Measurements from ENCODE around the gene QRICH2. TPM values are rescaled to one million over a fixed set of nuclear protein-coding genes. Genes with fewer than 3 reads are reported as not detected.
"Not testable (repeated sequence)": the region's sequence is repeated elsewhere in the genome, so short reads cannot be mapped to it uniquely, and the experiment has no call there.

Gene QRICH2
- total RNA-seq, 4 donors from 2014 or later, result 0.59 to 2.4 (median 1.1) TPM

DNA sequence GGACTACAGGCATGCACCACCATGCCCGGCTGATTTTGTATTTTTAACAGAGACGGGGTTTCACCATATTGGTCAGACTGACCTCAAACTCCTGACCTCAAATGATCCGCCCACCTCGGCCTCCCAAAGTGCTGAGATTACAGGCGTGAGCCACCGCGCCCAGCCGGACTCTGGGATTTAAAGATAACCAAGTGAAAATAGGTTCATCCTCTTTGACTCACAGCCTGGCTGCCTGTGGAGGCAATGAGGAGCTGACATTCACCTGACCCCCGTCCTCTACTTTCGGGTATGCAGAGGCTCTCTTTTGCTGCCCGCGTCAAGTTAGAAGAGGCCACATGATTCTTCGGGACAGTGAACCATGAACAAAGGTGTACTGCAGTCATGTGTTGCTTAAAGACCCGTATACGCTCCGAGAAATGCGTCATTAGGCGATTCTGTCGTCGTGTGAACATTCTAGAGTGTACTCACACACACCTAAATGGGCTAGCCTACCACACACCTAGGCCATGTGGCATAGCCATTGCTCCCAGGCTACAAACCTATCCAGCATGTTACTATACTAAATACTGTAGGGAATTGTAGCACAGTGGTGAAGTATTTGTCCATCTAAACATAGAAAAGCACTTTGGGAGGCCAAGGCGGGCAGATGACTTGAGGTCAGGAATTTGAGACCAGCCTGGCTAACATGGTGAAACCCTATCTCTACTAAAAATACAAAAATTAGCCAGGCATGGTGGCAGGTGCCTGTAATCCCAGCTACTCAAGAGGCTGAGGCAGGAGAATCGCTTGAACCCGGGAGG lies 54.9 kb downstream of the QRICH2 start:
- Histone ChIP-seq H3K4me1 (peaks cover 45% of the 10 kb centered on the region in 2 donors), H3K4me3 (peak overlapping the region in 1 of 4 donors; percentile 4), H3K27ac (peak overlapping the region; percentile 90 to 97 (median 94))
- in situ Hi-C loops (cut with MboI; ENCODE audit: low sequenced_read_pairs in 4 of 4), result loop anchor here in 1 of 4 donors (5.0 kb wide), 1 partner anchor 46 kb away; no protein-coding TSS in a partner anchor
- TF ChIP-seq POLR2A (IDR thresholded peaks at IDR 0.05), result peak in 1 of 2 donors; percentile 18
- H3K27me3 ChIP-seq; intact Hi-C loops (cut with DNase I; ENCODE audit: low total_unique reads); H3K9me3 ChIP-seq; H3K36me3 ChIP-seq: not testable (repeated sequence)
- DNase-seq (peak; percentile 59 to 70), ATAC-seq (peak; percentile 21 to 51)

DNA sequence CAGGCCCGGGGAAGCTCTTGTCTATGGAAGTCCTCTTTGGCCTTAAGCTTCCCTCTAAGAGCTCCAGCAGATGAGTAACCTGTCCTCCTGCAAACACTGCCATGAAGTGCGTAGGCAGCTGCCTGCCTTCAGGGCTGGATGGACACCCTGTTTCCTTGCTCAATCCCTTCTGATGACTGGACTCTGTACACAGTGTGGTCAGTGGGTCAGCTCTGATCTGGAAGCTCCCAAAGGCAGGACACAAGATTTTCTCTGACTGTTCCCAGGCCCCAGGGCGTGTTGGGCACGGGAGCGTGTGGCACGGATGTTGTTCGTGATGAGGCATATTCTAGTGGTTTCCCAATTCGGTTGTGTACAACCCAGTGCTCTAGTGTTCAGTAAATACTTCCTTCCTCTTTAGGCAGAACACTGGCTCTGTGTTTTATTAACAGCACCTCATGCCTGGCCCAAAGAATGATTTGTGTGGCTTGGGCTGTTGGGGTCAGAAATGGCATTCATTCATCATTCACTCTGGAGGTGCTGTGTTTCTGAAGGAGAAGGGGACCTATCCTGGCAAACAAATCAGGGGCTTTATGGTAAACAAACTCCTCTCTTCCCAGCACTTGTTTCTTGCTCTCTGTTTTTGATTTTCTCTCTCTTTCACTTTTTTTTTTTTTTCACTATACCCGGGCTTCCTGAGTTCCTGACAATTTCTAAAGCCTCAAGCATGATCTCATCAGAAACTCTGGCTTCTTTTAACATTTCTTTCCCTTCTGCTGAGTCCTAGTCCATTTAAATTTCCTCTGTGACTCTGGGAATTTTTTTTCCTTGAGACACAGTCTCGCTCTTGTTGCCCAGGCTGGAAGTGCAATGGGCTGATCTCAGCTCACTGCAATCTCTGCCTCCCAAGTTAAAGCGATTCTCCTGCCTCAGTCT lies 55.8 kb downstream of the QRICH2 start:
- Histone ChIP-seq H3K27me3 (no peaks in the 10 kb centered on the region), H3K9me3 (no peaks in the 10 kb centered on the region), H3K4me1 (peaks cover 49 to 52% of the 10 kb centered on the region in 2 donors), H3K4me3 (peak overlapping the region in 1 of 4 donors; percentile 4), H3K27ac (peak overlapping the region; percentile 90 to 97 (median 94)), H3K36me3 (no peaks in the 10 kb centered on the region)
- DNase-seq (peak; percentile 95 to 97), ATAC-seq (peak; percentile 85 to 88)
- TF ChIP-seq, protein P1, sequence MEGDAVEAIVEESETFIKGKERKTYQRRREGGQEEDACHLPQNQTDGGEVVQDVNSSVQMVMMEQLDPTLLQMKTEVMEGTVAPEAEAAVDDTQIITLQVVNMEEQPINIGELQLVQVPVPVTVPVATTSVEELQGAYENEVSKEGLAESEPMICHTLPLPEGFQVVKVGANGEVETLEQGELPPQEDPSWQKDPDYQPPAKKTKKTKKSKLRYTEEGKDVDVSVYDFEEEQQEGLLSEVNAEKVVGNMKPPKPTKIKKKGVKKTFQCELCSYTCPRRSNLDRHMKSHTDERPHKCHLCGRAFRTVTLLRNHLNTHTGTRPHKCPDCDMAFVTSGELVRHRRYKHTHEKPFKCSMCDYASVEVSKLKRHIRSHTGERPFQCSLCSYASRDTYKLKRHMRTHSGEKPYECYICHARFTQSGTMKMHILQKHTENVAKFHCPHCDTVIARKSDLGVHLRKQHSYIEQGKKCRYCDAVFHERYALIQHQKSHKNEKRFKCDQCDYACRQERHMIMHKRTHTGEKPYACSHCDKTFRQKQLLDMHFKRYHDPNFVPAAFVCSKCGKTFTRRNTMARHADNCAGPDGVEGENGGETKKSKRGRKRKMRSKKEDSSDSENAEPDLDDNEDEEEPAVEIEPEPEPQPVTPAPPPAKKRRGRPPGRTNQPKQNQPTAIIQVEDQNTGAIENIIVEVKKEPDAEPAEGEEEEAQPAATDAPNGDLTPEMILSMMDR (IDR thresholded peaks at IDR 0.05 in 4 of 5, conservative IDR thresholded peaks at IDR 0.05 in 1 of 5), result no peak
- peak; percentile 60 to 72 for TF ChIP-seq POLR2A (IDR thresholded peaks at IDR 0.05)
- intact Hi-C loops (cut with DNase I; ENCODE audit: low total_unique reads) (no loop called here), in situ Hi-C loops (cut with MboI; ENCODE audit: low sequenced_read_pairs in 4 of 4) (loop anchor here in 1 of 4 donors (5.0 kb wide), 1 partner anchor 45 kb away; no protein-coding TSS in a partner anchor)

DNA sequence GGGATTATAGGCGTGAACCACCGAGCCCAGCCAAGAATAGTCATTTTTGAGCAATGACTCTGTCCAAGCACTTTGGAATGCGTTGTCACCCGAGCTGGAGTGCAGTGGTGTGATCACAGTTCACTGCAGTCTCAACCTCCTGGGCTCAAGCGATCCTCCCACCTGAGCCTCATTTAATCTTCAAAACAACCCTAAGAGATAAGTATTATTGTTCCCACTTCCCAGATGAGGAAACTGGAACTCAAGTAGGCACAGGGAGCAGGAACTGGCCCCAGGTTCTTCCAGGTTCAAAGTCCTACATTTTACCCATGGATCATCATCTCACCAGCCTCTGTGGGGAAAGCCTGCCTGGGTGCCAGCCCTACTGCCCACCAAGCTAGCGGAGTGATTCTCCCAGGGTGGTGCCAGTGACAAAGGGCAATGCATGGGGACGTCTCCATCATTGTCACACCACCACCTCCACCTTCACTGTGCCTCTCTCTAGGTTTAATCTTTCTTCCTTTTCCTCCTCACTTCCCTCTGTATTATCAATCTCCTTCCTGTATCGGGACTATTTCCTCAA lies 56.5 kb downstream of the QRICH2 start:
- peak in 1 of 2 donors; percentile 61 for DNase-seq
- in situ Hi-C loops (cut with MboI; ENCODE audit: low sequenced_read_pairs in 4 of 4) (loop anchor here in 1 of 4 donors (5.0 kb wide), 1 partner anchor 44 kb away; no protein-coding TSS in a partner anchor), intact Hi-C loops (cut with DNase I; ENCODE audit: low total_unique reads) (no loop called here)
- peak overlapping the region; percentile 90 to 97 (median 94) for H3K27ac ChIP-seq
- H3K36me3 ChIP-seq, result no peaks in the 10 kb centered on the region
- no peak for TF ChIP-seq POLR2A (IDR thresholded peaks at IDR 0.05)
- TF ChIP-seq, protein P1 (IDR thresholded peaks at IDR 0.05 in 4 of 5, conservative IDR thresholded peaks at IDR 0.05 in 1 of 5), result no peak
- no peaks in the 10 kb centered on the region for H3K27me3 ChIP-seq
- peaks cover 55 to 57% of the 10 kb centered on the region in 2 donors for H3K4me1 ChIP-seq
- H3K4me3 ChIP-seq, result no peak overlapping the region
- no peaks in the 10 kb centered on the region for H3K9me3 ChIP-seq
- ATAC-seq, result peak in 1 of 2 donors; percentile 10

DNA sequence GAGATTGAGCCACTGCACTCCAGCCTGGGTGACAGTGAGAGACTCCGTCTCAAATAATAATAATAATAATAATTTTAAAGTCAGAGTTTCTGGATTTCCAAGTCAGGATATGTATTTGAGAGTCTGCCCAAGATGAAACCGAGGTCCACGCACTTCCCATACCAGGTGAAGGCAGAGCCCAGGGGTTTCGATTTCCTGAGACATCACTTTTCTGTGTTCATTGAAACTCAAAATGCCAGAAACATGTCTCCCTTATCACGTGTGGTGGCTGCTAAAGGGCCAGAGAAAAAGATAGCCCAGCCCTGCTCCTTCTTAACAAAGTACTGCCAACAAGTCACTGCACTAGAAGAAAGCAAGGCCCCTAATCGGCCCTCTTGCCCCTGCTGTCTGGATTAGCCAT lies 57.9 kb downstream of the QRICH2 start:
- Histone ChIP-seq H3K27me3 (no peaks in the 10 kb centered on the region), H3K4me3 (no peak overlapping the region), H3K4me1 (peaks cover 64% of the 10 kb centered on the region in 2 donors), H3K36me3 (no peaks in the 10 kb centered on the region), H3K27ac (peak overlapping the region; percentile 90 to 97 (median 94)), H3K9me3 (no peaks in the 10 kb centered on the region)
- in situ Hi-C loops (cut with MboI; ENCODE audit: low sequenced_read_pairs in 4 of 4), result loop anchor here in 1 of 4 donors (5.0 kb wide), 1 partner anchor 43 kb away; no protein-coding TSS in a partner anchor
- DNase-seq (no peak), ATAC-seq (no peak)
- intact Hi-C loops (cut with DNase I; ENCODE audit: low total_unique reads), result no loop called here
- TF ChIP-seq POLR2A (IDR thresholded peaks at IDR 0.05), result no peak
- TF ChIP-seq, protein P1 (IDR thresholded peaks at IDR 0.05 in 4 of 5, conservative IDR thresholded peaks at IDR 0.05 in 1 of 5), result no peak
